GM19023 (cell line): ENCODE results near the gene AGRN.

Experiments used
- ATAC-seq: cut with Tn5 transposase; IDR thresholded peaks from one replicate; pipeline ENCODE4 v1.9.1; 2021; ENCODE audit warnings: mild to moderate bottlenecking, moderate library complexity; ENCODE audit not compliant: unreplicated experiment

Gene AGRN

GRCh38 chr1:1033731-1034438 is 14.0 kb downstream of the AGRN start:
- no peak for ATAC-seq

- ATAC-seq: no peak
These were observed 14.5 kb downstream of the AGRN start for GRCh38 chr1:1034439-1034781.

- ATAC-seq: no peak
These were observed 15.5 kb downstream of the AGRN start for GRCh38 chr1:1035291-1035943.

GRCh38 chr1:1037366-1038327 is 17.7 kb downstream of the AGRN start:
- no peak for ATAC-seq

GRCh38 chr1:1038694-1039093 is 18.8 kb downstream of the AGRN start:
- no peak for ATAC-seq

GRCh38 chr1:1039145-1039910 is 19.4 kb downstream of the AGRN start:
- ATAC-seq: no peak

GRCh38 chr1:1040004-1040991 is 20.4 kb downstream of the AGRN start:
- ATAC-seq: no peak

GRCh38 chr1:1041092-1041523 is 21.2 kb downstream of the AGRN start:
- no peak for ATAC-seq

- ATAC-seq: no peak
These were observed 22.0 kb downstream of the AGRN start for GRCh38 chr1:1041873-1042272.

- no peak for ATAC-seq
These were observed 22.9 kb downstream of the AGRN start for GRCh38 chr1:1042835-1043234.

- ATAC-seq: no peak
These were observed 23.5 kb downstream of the AGRN start for GRCh38 chr1:1043411-1043810.

- no peak for ATAC-seq
These were observed 24.0 kb downstream of the AGRN start for GRCh38 chr1:1043921-1044320.

- no peak for ATAC-seq
These were observed 24.6 kb downstream of the AGRN start for GRCh38 chr1:1044455-1045078.

- ATAC-seq: no peak
These were observed 25.2 kb downstream of the AGRN start for GRCh38 chr1:1045129-1045528.

GRCh38 chr1:1046243-1046642 is 26.3 kb downstream of the AGRN start:
- ATAC-seq: no peak

GRCh38 chr1:1046767-1047166 is 26.8 kb downstream of the AGRN start:
- ATAC-seq: no peak

- no peak for ATAC-seq
These were observed 27.5 kb downstream of the AGRN start for GRCh38 chr1:1047407-1047806.

- ATAC-seq: no peak
These were observed 28.0 kb downstream of the AGRN start for GRCh38 chr1:1047963-1048362.

- no peak for ATAC-seq
These were observed 28.8 kb downstream of the AGRN start for GRCh38 chr1:1048765-1049164.
